Thyroid gland (tissue), 4 donors: ENCODE measurements around the gene RPS6KA6. TPM values are rescaled to one million over a fixed set of nuclear protein-coding genes. Genes with fewer than 3 reads are reported as not detected.

Experiments used
- DNase-seq, 2 donors: peaks; one replicate each; pipeline ENCODE4 v3.0.0-alpha.2; 2019
- H3K27ac ChIP-seq, 3 donors: fragments of 200-600 bp; sonication (generic); 1 replicate in 2 of 3; 2 replicates in 1 of 3; pipeline ENCODE4 v1.5.1; 2016 to 2019; ENCODE audit warnings: mild to moderate bottlenecking in 1 of 3, moderate library complexity in 1 of 3
- H3K27me3 ChIP-seq: fragments of 200-600 bp; sonication (generic); one replicate; pipeline ENCODE4 v1.5.1; 2019
- H3K36me3 ChIP-seq, 2 donors: fragments of 200-600 bp; sonication (generic); one replicate each; pipeline ENCODE4 v1.5.1; 2016 to 2019
- H3K4me1 ChIP-seq, 2 donors: fragments of 200-600 bp; sonication (generic); one replicate each; pipeline ENCODE4 v1.5.1; 2017 to 2019
- H3K4me3 ChIP-seq, 3 donors: fragments of 200-600 bp; sonication (generic); replicated peaks in 1 of 3; 1 replicate in 2 of 3; 2 replicates in 1 of 3; pipeline ENCODE4 v1.5.1; 2016; ENCODE audit warnings: mild to moderate bottlenecking in 1 of 3
- H3K9me3 ChIP-seq: fragments of 200-600 bp; sonication (generic); one replicate; pipeline ENCODE4 v1.5.1; 2017
- POLR2A ChIP-seq, 2 donors: fragments of 450-650 bp; IDR thresholded peaks; one replicate each; pipeline ENCODE4 v1.6.1; 2017; ENCODE audit warnings: antibody characterized with exemption in 2 of 2, mild to moderate bottlenecking in 2 of 2, moderate library complexity in 1 of 2
- WGBS, 2 donors: methylation state at CpG; one replicate each; pipeline ENCODE4 v1.1.5; 2017; 5-methylcytosine and 5-hydroxymethylcytosine counted together
- intact Hi-C: fragments of 100-400 bp; cut with DNase I; formaldehyde crosslinking; loops from one replicate; pipeline ENCODE4 v1.15.1; 2023
- total RNA-seq, 4 donors: library from RNA; depleted of rRNA; stranded (reverse); fragments of >200 nt; gene quantifications; one replicate each; pipeline ENCODE4 v1.2.3, GENCODE V29; 2016
- TF ChIP-seq, protein P1 (sequence below), 6 experiments: fragments of 200-600 bp in 3 of 6; fragments of 450-650 bp in 3 of 6; sonication (generic) in 3 of 6; IDR thresholded peaks; one replicate each; pipeline ENCODE4 v1.5.1; 2016 to 2019; ENCODE audit warnings: antibody characterized with exemption in 6 of 6, mild to moderate bottlenecking in 2 of 6, inconsistent platforms in 1 of 6, moderate library complexity in 1 of 6

RPS6KA6 gene
- total RNA-seq, 4 donors from 2014 or later, result 14.6 to 24.0 (median 23.0) TPM

DNA sequence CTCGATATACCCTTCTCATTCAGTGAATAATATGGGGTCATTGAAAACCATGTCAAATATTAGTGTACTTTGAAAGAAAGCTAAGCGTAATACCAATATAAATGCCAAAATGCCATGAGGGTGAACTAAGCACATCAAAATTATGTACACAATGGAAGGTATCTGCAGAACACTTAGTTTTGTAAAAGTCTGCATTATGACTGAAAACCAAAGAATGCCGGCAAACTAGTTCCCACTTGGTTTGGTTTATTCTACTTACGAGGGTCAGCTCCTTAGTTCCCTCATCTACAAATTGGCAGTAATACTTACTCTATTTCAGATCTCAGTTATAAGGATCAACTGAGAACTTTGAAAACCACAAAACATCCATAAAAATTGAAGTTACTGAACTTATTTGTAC is 27.3 kb downstream of the RPS6KA6 start:
- intact Hi-C loops, result no loop called here
- TF ChIP-seq, protein P1, sequence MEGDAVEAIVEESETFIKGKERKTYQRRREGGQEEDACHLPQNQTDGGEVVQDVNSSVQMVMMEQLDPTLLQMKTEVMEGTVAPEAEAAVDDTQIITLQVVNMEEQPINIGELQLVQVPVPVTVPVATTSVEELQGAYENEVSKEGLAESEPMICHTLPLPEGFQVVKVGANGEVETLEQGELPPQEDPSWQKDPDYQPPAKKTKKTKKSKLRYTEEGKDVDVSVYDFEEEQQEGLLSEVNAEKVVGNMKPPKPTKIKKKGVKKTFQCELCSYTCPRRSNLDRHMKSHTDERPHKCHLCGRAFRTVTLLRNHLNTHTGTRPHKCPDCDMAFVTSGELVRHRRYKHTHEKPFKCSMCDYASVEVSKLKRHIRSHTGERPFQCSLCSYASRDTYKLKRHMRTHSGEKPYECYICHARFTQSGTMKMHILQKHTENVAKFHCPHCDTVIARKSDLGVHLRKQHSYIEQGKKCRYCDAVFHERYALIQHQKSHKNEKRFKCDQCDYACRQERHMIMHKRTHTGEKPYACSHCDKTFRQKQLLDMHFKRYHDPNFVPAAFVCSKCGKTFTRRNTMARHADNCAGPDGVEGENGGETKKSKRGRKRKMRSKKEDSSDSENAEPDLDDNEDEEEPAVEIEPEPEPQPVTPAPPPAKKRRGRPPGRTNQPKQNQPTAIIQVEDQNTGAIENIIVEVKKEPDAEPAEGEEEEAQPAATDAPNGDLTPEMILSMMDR (IDR thresholded peaks at IDR 0.05), result no peak
- no peak for TF ChIP-seq POLR2A (IDR thresholded peaks at IDR 0.05)
- no peaks in the 10 kb centered on the region for H3K27me3 ChIP-seq
- H3K36me3 ChIP-seq, result no peaks in the 10 kb centered on the region
- no peak overlapping the region for H3K27ac ChIP-seq
- 96% methylated on average over 4 of the region's 4 CpGs for WGBS, 2 donors
- DNase-seq, result no peak
- H3K9me3 ChIP-seq, result no peaks in the 10 kb centered on the region
- H3K4me3 ChIP-seq, result no peak overlapping the region
- no peaks in the 10 kb centered on the region for H3K4me1 ChIP-seq

DNA sequence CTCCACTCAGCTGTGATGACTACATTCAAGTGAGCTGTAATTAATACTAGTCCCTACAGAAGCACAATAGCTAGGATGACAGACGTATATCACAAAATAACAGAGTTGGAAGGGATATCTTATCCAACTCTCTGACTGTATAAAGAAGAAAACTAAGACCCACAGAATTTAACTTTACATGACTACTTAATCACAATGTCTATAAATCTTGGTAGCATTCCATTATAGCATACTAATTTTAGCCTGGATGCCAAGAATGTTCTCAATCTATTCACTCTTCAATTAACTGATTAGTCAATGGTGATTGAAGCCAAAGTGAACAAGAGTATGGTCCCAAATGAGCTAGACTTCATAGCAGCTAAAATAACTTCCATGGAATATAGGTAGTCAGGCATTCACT is 31.2 kb downstream of the RPS6KA6 start:
- no peak overlapping the region for H3K4me3 ChIP-seq
- WGBS, 2 donors, result 86 to 92% methylated on average over 1 of the region's 1 CpG

DNA sequence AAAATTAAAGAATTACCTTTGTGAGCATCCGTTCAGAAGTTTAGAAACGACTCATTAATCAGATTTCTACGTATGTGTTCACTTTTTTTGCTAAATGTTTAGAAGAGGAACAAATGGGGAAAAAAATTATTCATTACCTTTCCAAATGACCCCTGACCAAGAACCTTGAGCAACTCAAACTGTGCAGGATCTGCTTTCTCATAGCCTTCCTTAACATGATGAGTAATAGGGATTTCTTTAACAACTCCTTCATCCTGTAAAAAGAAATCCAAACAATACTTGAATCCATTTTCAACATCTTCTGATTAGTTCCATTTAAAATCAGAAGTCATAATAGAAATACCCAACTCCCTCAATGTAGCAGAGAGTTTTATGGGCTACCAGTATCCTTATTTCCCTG is 32.1 kb downstream of the RPS6KA6 start:
- intact Hi-C loops, result no loop called here
- Histone ChIP-seq H3K27ac (no peak overlapping the region), H3K4me3 (no peak overlapping the region), H3K4me1 (no peaks in the 10 kb centered on the region), H3K36me3 (no peaks in the 10 kb centered on the region), H3K27me3 (no peaks in the 10 kb centered on the region), H3K9me3 (no peaks in the 10 kb centered on the region)
- 96% methylated on average over 3 of the region's 3 CpGs for WGBS, 2 donors
- TF ChIP-seq, protein P1 (IDR thresholded peaks at IDR 0.05), result no peak
- TF ChIP-seq POLR2A (IDR thresholded peaks at IDR 0.05), result no peak
- no peak for DNase-seq

More for the DNA sequence above, 31.2 kb downstream of the RPS6KA6 start:
- intact Hi-C loops, result no loop called here
- H3K27ac ChIP-seq, result no peak overlapping the region
- no peak for DNase-seq
- H3K27me3 ChIP-seq, result no peaks in the 10 kb centered on the region
- no peaks in the 10 kb centered on the region for H3K36me3 ChIP-seq
- H3K4me1 ChIP-seq, result no peaks in the 10 kb centered on the region
- H3K9me3 ChIP-seq, result no peaks in the 10 kb centered on the region
- TF ChIP-seq POLR2A (IDR thresholded peaks at IDR 0.05), result no peak
- TF ChIP-seq, protein P1 (IDR thresholded peaks at IDR 0.05), result no peak

DNA sequence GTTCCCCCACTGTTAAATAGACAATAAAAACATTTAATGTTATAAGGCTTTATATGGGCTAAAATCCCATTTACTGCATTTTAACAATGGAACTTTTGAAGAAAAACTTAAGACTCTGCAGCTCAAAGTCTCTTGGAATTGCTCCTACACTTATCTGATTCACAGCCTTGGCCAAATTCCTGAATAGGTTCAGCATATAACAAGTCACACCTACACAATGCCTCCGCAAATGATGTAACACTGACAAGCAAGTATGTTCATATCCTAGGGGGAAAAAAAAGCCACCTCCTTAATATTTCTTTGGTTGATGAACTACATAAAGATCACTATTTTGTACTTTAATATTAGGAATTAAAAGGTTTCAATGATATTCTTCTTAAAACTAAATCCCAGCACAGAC is 34.5 kb downstream of the RPS6KA6 start:
- TF ChIP-seq POLR2A (IDR thresholded peaks at IDR 0.05), result no peak
- TF ChIP-seq, protein P1 (IDR thresholded peaks at IDR 0.05), result no peak
- WGBS, 2 donors, result 90 to 100% methylated on average over 1 of the region's 1 CpG
- Histone ChIP-seq H3K4me1 (no peaks in the 10 kb centered on the region), H3K27me3 (no peaks in the 10 kb centered on the region), H3K36me3 (no peaks in the 10 kb centered on the region), H3K9me3 (no peaks in the 10 kb centered on the region), H3K27ac (no peak overlapping the region), H3K4me3 (no peak overlapping the region)
- intact Hi-C loops, result no loop called here
- no peak for DNase-seq

DNA sequence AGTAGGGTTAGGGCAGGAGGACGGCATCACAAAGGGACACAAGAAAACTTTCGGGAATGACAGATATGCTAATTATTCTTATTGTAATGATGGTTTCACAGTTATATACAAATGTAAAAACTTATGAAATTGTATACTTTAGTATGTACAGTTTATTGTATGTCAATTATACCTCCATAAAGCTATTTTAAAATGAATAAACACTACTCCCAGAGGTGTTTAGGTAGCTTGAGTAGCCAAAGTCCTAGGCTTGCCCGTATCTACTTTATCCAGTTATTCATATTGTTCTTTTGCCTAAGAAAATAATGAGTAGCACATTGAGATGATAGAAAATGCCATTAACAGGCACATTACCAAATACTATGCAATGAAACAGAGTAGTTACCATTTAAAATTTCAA is 43.0 kb downstream of the RPS6KA6 start:
- H3K4me3 ChIP-seq, result no peak overlapping the region
- H3K27me3 ChIP-seq, result no peaks in the 10 kb centered on the region
- no peak for TF ChIP-seq POLR2A (IDR thresholded peaks at IDR 0.05)
- TF ChIP-seq, protein P1 (IDR thresholded peaks at IDR 0.05), result no peak
- H3K9me3 ChIP-seq, result no peaks in the 10 kb centered on the region
- no peak overlapping the region for H3K27ac ChIP-seq
- no peaks in the 10 kb centered on the region for H3K36me3 ChIP-seq
- intact Hi-C loops, result no loop called here
- H3K4me1 ChIP-seq, result no peaks in the 10 kb centered on the region
- DNase-seq, result no peak
- WGBS, 2 donors, result 91% methylated on average over 3 of the region's 3 CpGs
